SK-N-SH (cell line): ENCODE results near the gene ZMPSTE24. TPM values are rescaled to one million over a fixed set of nuclear protein-coding genes. Genes with fewer than 3 reads are reported as not detected.

Source experiments
- CTCF ChIA-PET: fragments of 300-600, 350-600 bp; formaldehyde crosslinking; extraction: SDS; loops from one replicate; lab custom pipeline; 2021; lab: Yijun Ruan, JAX
- POLR2A ChIA-PET: fragments of 350-600 bp; sonication (Branson Sonifier 250); formaldehyde crosslinking; extraction: SDS; loops from one replicate; lab custom pipeline; 2020; ENCODE audit warnings: antibody characterized with exemption, inconsistent platforms; lab: Yijun Ruan, JAX
- DNase-seq: peaks from one replicate; pipeline ENCODE4 v3.0.0; 2012
- H2AFZ ChIP-seq: fragments of 200-600 bp; sonication (generic); 2 replicates; pipeline ENCODE4 v1.8.1; 2016; ENCODE audit warnings: antibody characterized with exemption, mild to moderate bottlenecking, low read depth
- H3F3A ChIP-seq: fragments of 200-600 bp; sonication (generic); replicated peaks from 2 replicates; pipeline ENCODE3; 2016; ENCODE audit warnings: antibody characterized with exemption, mild to moderate bottlenecking; ENCODE audit not compliant: insufficient read depth
- H3K27ac ChIP-seq, 2 experiments: fragments of 200-500 bp in 1 of 2; fragments of 200-600 bp in 1 of 2; sonication (Bioruptor generic) in 1 of 2; sonication (generic), shearing (Covaris generic) in 1 of 2; 2 replicates each; pipeline versions ENCODE4 v1.5.1 to v1.6.1; 2014 to 2016; ENCODE audit warnings: low read depth in 2 of 2, inconsistent platforms in 1 of 2, low read length in 1 of 2, mild to moderate bottlenecking in 1 of 2, mixed read lengths in 1 of 2
- H3K27me3 ChIP-seq: fragments of 200-600 bp; sonication (generic), shearing (Covaris generic); 2 replicates; pipeline ENCODE4 v1.6.1; 2016; ENCODE audit warnings: mixed run types; ENCODE audit not compliant: insufficient read depth
- H3K36me3 ChIP-seq, 2 experiments: fragments of 200-500 bp in 1 of 2; fragments of 200-600 bp in 1 of 2; sonication (Bioruptor generic) in 1 of 2; sonication (generic) in 1 of 2; replicated peaks in 1 of 2; 2 replicates each; pipeline versions ENCODE3 to v1.5.1; 2014 to 2016; ENCODE audit warnings: low read length in 1 of 2, mild to moderate bottlenecking in 1 of 2; ENCODE audit not compliant: insufficient read depth in 2 of 2, control insufficient read depth in 1 of 2
- H3K4me1 ChIP-seq, 2 experiments: fragments of 200-500 bp in 1 of 2; fragments of 200-600 bp in 1 of 2; sonication (Bioruptor generic) in 1 of 2; sonication (generic), shearing (Covaris generic) in 1 of 2; 2 replicates each; pipeline versions ENCODE4 v1.5.1 to v1.6.1; 2014 to 2016; ENCODE audit warnings: low read depth in 1 of 2, low read length in 1 of 2, mixed run types in 1 of 2; ENCODE audit not compliant: insufficient read depth in 2 of 2, control insufficient read depth in 1 of 2
- H3K4me2 ChIP-seq: fragments of 200-600 bp; sonication (generic), shearing (Covaris generic); 2 replicates; pipeline ENCODE4 v1.6.1; 2017; ENCODE audit warnings: mixed run types
- H3K4me3 ChIP-seq, 2 experiments: fragments of 200-500 bp in 1 of 2; fragments of 200-600 bp in 1 of 2; sonication (Bioruptor generic) in 1 of 2; sonication (generic), shearing (Covaris generic) in 1 of 2; 2 replicates each; pipeline versions ENCODE4 v1.5.1 to v1.8.1; 2014 to 2016; ENCODE audit warnings: low read depth in 2 of 2, inconsistent platforms in 1 of 2, low read length in 1 of 2, mild to moderate bottlenecking in 1 of 2, mixed read lengths in 1 of 2, moderate library complexity in 1 of 2
- H3K79me2 ChIP-seq: fragments of 200-600 bp; sonication (generic); 2 replicates; pipeline ENCODE4 v1.8.1; 2017; ENCODE audit warnings: mild to moderate bottlenecking; ENCODE audit not compliant: insufficient read depth
- H3K9ac ChIP-seq: fragments of 200-600 bp; sonication (generic); 2 replicates; pipeline ENCODE4 v1.6.1; 2017; ENCODE audit warnings: mixed run types
- H3K9me2 ChIP-seq: fragments of 200-600 bp; sonication (generic); 2 replicates; pipeline ENCODE4 v1.6.1; 2017; ENCODE audit warnings: mixed run types
- H3K9me3 ChIP-seq: fragments of 200-600 bp; sonication (generic); 2 replicates; pipeline ENCODE4 v1.6.1; 2017; ENCODE audit warnings: mixed run types, mild to moderate bottlenecking, moderate library complexity
- H4K20me1 ChIP-seq: fragments of 200-600 bp; sonication (generic); 2 replicates; pipeline ENCODE4 v1.6.1; 2017; ENCODE audit warnings: mild to moderate bottlenecking, mixed run types; ENCODE audit not compliant: insufficient read depth
- EP300 ChIP-seq, 2 experiments: IDR thresholded peaks; 2 replicates each; pipeline versions ENCODE4 v1.4.0 to v1.6.1; 2012; ENCODE audit warnings: borderline replicate concordance in 1 of 2, low read depth in 1 of 2, low read length in 1 of 2
- EZH2phosphoT487 ChIP-seq: fragments of 200-600 bp; sonication (generic); IDR thresholded peaks from 2 replicates; pipeline ENCODE4 v1.6.1; 2017; ENCODE audit warnings: low read depth, mixed run types, mild to moderate bottlenecking, antibody characterized with exemption, moderate library complexity, borderline replicate concordance
- FOXJ3 ChIP-seq: sonication (generic); formaldehyde crosslinking; IDR thresholded peaks from 2 replicates; pipeline ENCODE4 v1.5.1; 2020; ENCODE audit warnings: mild to moderate bottlenecking, missing genetic modification reagents
- GABPA ChIP-seq: IDR thresholded peaks from 2 replicates; pipeline ENCODE4 v1.4.0; 2012; ENCODE audit warnings: low read depth, mild to moderate bottlenecking
- GATA2 ChIP-seq: sonication (generic); formaldehyde crosslinking; IDR thresholded peaks from 2 replicates; pipeline ENCODE4 v1.5.0; 2020; ENCODE audit warnings: mild to moderate bottlenecking, missing genetic modification reagents
- JUND ChIP-seq: IDR thresholded peaks from 2 replicates; pipeline ENCODE4 v1.4.0; 2012
- POLR2AphosphoS5 ChIP-seq: IDR thresholded peaks from 2 replicates; pipeline ENCODE4 v1.6.1; 2012; ENCODE audit warnings: low read depth, low read length
- RAD21 ChIP-seq: IDR thresholded peaks from 2 replicates; pipeline ENCODE4 v1.6.1; 2012; ENCODE audit warnings: mild to moderate bottlenecking, low read length
- RCOR1 ChIP-seq: fragments of 150-350 bp; IDR thresholded peaks from 2 replicates; pipeline ENCODE4 v1.6.1; 2017; ENCODE audit warnings: antibody characterized with exemption, low read length
- RFX5 ChIP-seq: IDR thresholded peaks from 2 replicates; pipeline ENCODE4 v1.6.1; 2012; ENCODE audit warnings: mild to moderate bottlenecking, improper control_type of control experiment, low read length
- RXRA ChIP-seq: IDR thresholded peaks from 2 replicates; pipeline ENCODE4 v1.4.0; 2012; ENCODE audit warnings: low read depth, mild to moderate bottlenecking, borderline replicate concordance
- SIN3A ChIP-seq: IDR thresholded peaks from 2 replicates; pipeline ENCODE4 v1.6.1; 2012; ENCODE audit warnings: low read depth, mild to moderate bottlenecking, low read length, moderate library complexity, borderline replicate concordance
- SMC3 ChIP-seq: IDR thresholded peaks from 2 replicates; pipeline ENCODE4 v1.6.1; 2012; ENCODE audit warnings: low read depth, low read length, improper control_type of control experiment
- YY1 ChIP-seq: IDR thresholded peaks from 2 replicates; pipeline ENCODE4 v1.4.0; 2012; ENCODE audit warnings: low read depth, mild to moderate bottlenecking
- WGBS: methylation state at CpG from one replicate; pipeline ENCODE4 v1.1.6; 2017; ENCODE audit warnings: low lambda C conversion rate; 5-methylcytosine and 5-hydroxymethylcytosine counted together
- polyA plus RNA-seq, 3 experiments: library from polyadenylated mRNA; depleted of rRNA; stranded (reverse); fragments of >200 nt; gene quantifications; 2 replicates each; pipeline ENCODE4 v1.2.3, GENCODE V29; 2012
- TF ChIP-seq, protein P1 (sequence below): IDR thresholded peaks from 2 replicates; pipeline ENCODE4 v1.4.0; 2012; ENCODE audit warnings: low read depth
- TF ChIP-seq, protein P2 (sequence below): fragments of 150-350 bp; IDR thresholded peaks from 2 replicates; pipeline ENCODE4 v1.6.1; 2017; ENCODE audit warnings: antibody characterized with exemption, low read length, low read depth, borderline replicate concordance

ZMPSTE24 gene
- polyA plus RNA-seq, 1 of the 3 experiments (the other 2 are of a cell fraction) = 13.7 TPM

DNA sequence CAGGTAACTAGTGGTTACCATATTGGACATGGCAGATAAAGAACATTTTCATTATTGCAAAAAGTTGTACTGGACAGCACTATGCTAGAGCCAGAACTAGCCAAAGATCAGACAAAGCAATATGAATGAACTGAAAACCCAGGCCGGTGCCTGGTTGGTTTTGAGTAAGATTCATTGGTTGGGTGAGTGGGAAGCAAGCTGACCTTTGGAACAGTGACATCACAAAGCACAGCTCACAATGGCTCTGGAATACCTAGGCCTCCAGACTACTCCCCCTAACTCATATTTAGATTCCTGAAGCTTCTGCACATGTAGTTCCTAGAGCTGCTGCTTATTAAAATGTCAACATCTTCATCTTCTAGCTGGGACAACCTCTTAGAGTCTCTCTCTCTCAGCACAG lies 10.4 kb upstream of the ZMPSTE24 start, which contains the start of gene TMCO2:
TSS of gene TMCO2 (plus strand) at position 283 of the 400 bp plus-strand sequence. CDS start at position 340, 57 bp downstream.
- POLR2A ChIA-PET = no interaction called here
- Histone ChIP-seq H3K4me3 (no peak within 1 kb of the TSS), H3F3A (peaks cover 24% of the 10 kb centered on the region), H3K79me2 (no peaks in the 10 kb centered on the region), H3K4me1 (peaks cover 0 to 10% of the 10 kb centered on the region in 2 experiments; a peak in 1 of 4 replicates), H3K9me3 (no peaks in the 10 kb centered on the region), H3K27ac (no peak within 1 kb of the TSS)
- TF ChIP-seq GABPA = no peak
- no peak for TF ChIP-seq GATA2
- TF ChIP-seq YY1 = no peak
- TF ChIP-seq, protein P1, sequence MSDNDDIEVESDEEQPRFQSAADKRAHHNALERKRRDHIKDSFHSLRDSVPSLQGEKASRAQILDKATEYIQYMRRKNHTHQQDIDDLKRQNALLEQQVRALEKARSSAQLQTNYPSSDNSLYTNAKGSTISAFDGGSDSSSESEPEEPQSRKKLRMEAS = no peak
- no peak for TF ChIP-seq RXRA
- no peak for TF ChIP-seq FOXJ3
- no peak for TF ChIP-seq JUND
- no peak for TF ChIP-seq SMC3
- TF ChIP-seq, all 33 proteins: peak for 0
- Histone ChIP-seq H4K20me1 (no peaks in the 10 kb centered on the region), H3K27me3 (no peaks in the 10 kb centered on the region), H3K4me2 (no peak within 1 kb of the TSS), H3K9ac (no peak within 1 kb of the TSS), H2AFZ (no peak within 1 kb of the TSS), H3K9me2 (no peaks in the 10 kb centered on the region), H3K36me3 (no peaks in the 10 kb centered on the region)
- CTCF ChIA-PET = interaction anchor here (1.2 to 1.3 kb wide), 2 partner anchors 67 to 91 kb away, joined by 5 read pairs; no protein-coding TSS in a partner anchor
- DNase-seq = no peak
- 50% methylated on average over 1 of the region's 1 CpG for WGBS

DNA sequence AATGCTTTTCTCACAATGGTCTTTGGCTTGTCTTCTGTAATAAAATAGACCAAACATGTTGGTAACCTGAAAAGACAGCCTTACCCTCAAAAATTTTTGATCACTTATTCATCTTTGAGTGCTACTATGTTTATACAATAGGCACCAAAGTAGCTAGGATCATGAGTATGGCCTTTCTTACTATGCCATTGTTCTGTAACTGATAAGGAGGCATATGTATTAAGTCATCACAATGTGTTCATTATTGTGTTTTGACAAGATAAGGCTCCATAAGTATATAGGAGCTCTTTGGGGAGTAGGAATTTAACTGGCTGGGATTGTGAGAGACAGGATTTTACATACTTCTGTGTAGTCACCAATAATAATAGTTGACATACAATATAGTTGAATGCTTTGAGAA lies 9.6 kb upstream of the ZMPSTE24 start:
- DNase-seq = no peak
- no peaks in the 10 kb centered on the region for H3K79me2 ChIP-seq
- H3K36me3 ChIP-seq = no peaks in the 10 kb centered on the region
- no peaks in the 10 kb centered on the region for H3K9me3 ChIP-seq
- H3F3A ChIP-seq = peaks cover 19% of the 10 kb centered on the region
- no peaks in the 10 kb centered on the region for H3K27me3 ChIP-seq
- H3K4me2 ChIP-seq = no peak overlapping the region
- no peak overlapping the region for H2AFZ ChIP-seq
- TF ChIP-seq GABPA (no peak), RAD21 (no peak), SIN3A (no peak), GATA2 (no peak), EP300 (IDR thresholded peaks at IDR 0.05; ENCODE audit: borderline replicate concordance in 1 of 2, low read depth in 1 of 2, low read length in 1 of 2) (no peak), EZH2phosphoT487 (no peak), POLR2AphosphoS5 (no peak), RFX5 (no peak), RCOR1 (no peak)
- TF ChIP-seq, protein P2, sequence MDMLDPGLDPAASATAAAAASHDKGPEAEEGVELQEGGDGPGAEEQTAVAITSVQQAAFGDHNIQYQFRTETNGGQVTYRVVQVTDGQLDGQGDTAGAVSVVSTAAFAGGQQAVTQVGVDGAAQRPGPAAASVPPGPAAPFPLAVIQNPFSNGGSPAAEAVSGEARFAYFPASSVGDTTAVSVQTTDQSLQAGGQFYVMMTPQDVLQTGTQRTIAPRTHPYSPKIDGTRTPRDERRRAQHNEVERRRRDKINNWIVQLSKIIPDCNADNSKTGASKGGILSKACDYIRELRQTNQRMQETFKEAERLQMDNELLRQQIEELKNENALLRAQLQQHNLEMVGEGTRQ = no peak
- H3K9me2 ChIP-seq = no peaks in the 10 kb centered on the region
- H3K27ac ChIP-seq = no peak overlapping the region
- no peak overlapping the region for H3K9ac ChIP-seq
- ChIA-PET POLR2A (no interaction called here), CTCF (interaction anchor here (1.2 kb wide), 1 partner anchor 90 kb away, joined by 5 read pairs; no protein-coding TSS in a partner anchor)
- H4K20me1 ChIP-seq = no peaks in the 10 kb centered on the region
- no peak overlapping the region for H3K4me3 ChIP-seq
- peaks cover 0 to 10% of the 10 kb centered on the region in 2 experiments; a peak in 1 of 4 replicates for H3K4me1 ChIP-seq
